Liver (tissue), 9 donors: ENCODE results near the gene SC5D. TPM values are rescaled to one million over a fixed set of nuclear protein-coding genes. Genes with fewer than 3 reads are reported as not detected.

Source experiments
- DNase-seq: peaks from one replicate; pipeline ENCODE4 v3.0.0-alpha.2; 2017; ENCODE audit warnings: low spot score
- H3K27ac ChIP-seq, 2 donors: one replicate each; pipeline ENCODE4 v1.7.0; 2013; ENCODE audit warnings: inconsistent platforms in 2 of 2, low read length in 2 of 2, control low read depth in 1 of 2, low read depth in 1 of 2, mild to moderate bottlenecking in 1 of 2
- H3K27me3 ChIP-seq, 4 donors: one replicate each; pipeline versions ENCODE4 v1.6.1 to v1.7.0; 2013; ENCODE audit warnings: low read length in 3 of 4, inconsistent platforms in 1 of 4, mild to moderate bottlenecking in 1 of 4, moderate library complexity in 1 of 4; ENCODE audit not compliant: control insufficient read depth in 4 of 4, insufficient read depth in 4 of 4
- H3K36me3 ChIP-seq, 4 donors: one replicate each; pipeline versions ENCODE4 v1.6.1 to v1.7.0; 2013; ENCODE audit warnings: low read length in 3 of 4, mild to moderate bottlenecking in 3 of 4, low read depth in 1 of 4, moderate library complexity in 1 of 4; ENCODE audit not compliant: control insufficient read depth in 4 of 4, insufficient read depth in 3 of 4
- H3K4me1 ChIP-seq, 4 donors: one replicate each; pipeline versions ENCODE4 v1.6.1 to v1.7.0; 2013; ENCODE audit warnings: low read length in 3 of 4, mild to moderate bottlenecking in 3 of 4, moderate library complexity in 1 of 4; ENCODE audit not compliant: control insufficient read depth in 4 of 4, insufficient read depth in 4 of 4
- H3K4me3 ChIP-seq, 3 donors: one replicate each; pipeline versions ENCODE4 v1.6.1 to v1.7.0; 2013; ENCODE audit warnings: low read length in 3 of 3, control low read depth in 1 of 3, low read depth in 1 of 3, mild to moderate bottlenecking in 1 of 3
- H3K9ac ChIP-seq, 2 donors: one replicate each; pipeline ENCODE4 v1.7.0; 2013; ENCODE audit warnings: low read length in 2 of 2, mild to moderate bottlenecking in 2 of 2, moderate library complexity in 2 of 2, control low read depth in 1 of 2, low read depth in 1 of 2
- H3K9me3 ChIP-seq, 4 donors: one replicate each; pipeline versions ENCODE4 v1.6.1 to v1.7.0; 2013; ENCODE audit warnings: low read length in 3 of 4; ENCODE audit not compliant: control insufficient read depth in 4 of 4
- CTCF ChIP-seq: fragments of 150-350 bp; IDR thresholded peaks from 2 replicates; pipeline ENCODE4 v1.5.1; 2017; ENCODE audit warnings: improper control_type of control experiment, low read depth, low read length; ENCODE audit not compliant: missing input control
- EGR1 ChIP-seq, 2 donors: IDR thresholded peaks; 2 replicates each; pipeline ENCODE4 v1.6.1; 2016 to 2018; ENCODE audit warnings: antibody characterized with exemption in 2 of 2, low read depth in 2 of 2
- FOXA1 ChIP-seq: IDR thresholded peaks from 2 replicates; pipeline ENCODE4 v1.6.1; 2016; ENCODE audit warnings: antibody characterized with exemption
- FOXA2 ChIP-seq: IDR thresholded peaks from 2 replicates; pipeline ENCODE4 v1.6.1; 2016; ENCODE audit warnings: antibody characterized with exemption
- GABPA ChIP-seq, 2 donors: IDR thresholded peaks in 1 of 2; conservative IDR thresholded peaks in 1 of 2; 2 replicates each; pipeline ENCODE4 v1.6.1; 2016; ENCODE audit warnings: antibody characterized with exemption in 2 of 2, mild to moderate bottlenecking in 1 of 2, moderate library complexity in 1 of 2
- HNF4A ChIP-seq, 2 donors: conservative IDR thresholded peaks; 2 replicates each; pipeline ENCODE4 v1.6.1; 2016; ENCODE audit warnings: antibody characterized with exemption in 2 of 2, mild to moderate bottlenecking in 2 of 2
- JUND ChIP-seq, 2 donors: IDR thresholded peaks; 2 replicates each; pipeline ENCODE4 v1.6.1; 2016; ENCODE audit warnings: antibody characterized with exemption in 2 of 2
- MAX ChIP-seq: IDR thresholded peaks from 2 replicates; pipeline ENCODE4 v1.6.1; 2016; ENCODE audit warnings: antibody characterized with exemption
- RAD21 ChIP-seq, 2 donors: IDR thresholded peaks; 2 replicates each; pipeline ENCODE4 v1.6.1; 2016; ENCODE audit warnings: antibody characterized with exemption in 2 of 2, mild to moderate bottlenecking in 2 of 2
- REST ChIP-seq: IDR thresholded peaks from 2 replicates; pipeline ENCODE4 v1.6.1; 2016; ENCODE audit warnings: antibody characterized with exemption, mild to moderate bottlenecking
- SP1 ChIP-seq: IDR thresholded peaks from 2 replicates; pipeline ENCODE4 v1.6.1; 2018; ENCODE audit warnings: antibody characterized with exemption, mild to moderate bottlenecking
- TAF1 ChIP-seq: conservative IDR thresholded peaks from 2 replicates; pipeline ENCODE4 v1.6.1; 2016; ENCODE audit warnings: antibody characterized with exemption, mild to moderate bottlenecking
- YY1 ChIP-seq: IDR thresholded peaks from 2 replicates; pipeline ENCODE4 v1.6.1; 2016; ENCODE audit warnings: antibody characterized with exemption, mild to moderate bottlenecking
- WGBS: extraction: QIAGEN DNeasy Blood & Tissue Kit; methylation state at CpG from one replicate; pipeline ENCODE4 v1.1.7; 2013; 5-methylcytosine and 5-hydroxymethylcytosine counted together
- polyA plus RNA-seq, 2 donors: library from polyadenylated mRNA; stranded (reverse) in 1 of 2; unstranded in 1 of 2; fragments of 200-250 nt in 1 of 2; fragments of >200 nt in 1 of 2; fragmentation: Nextera tagmentation in 1 of 2; extraction: Ambion mirVana in 1 of 2; gene quantifications; one replicate each; pipeline versions ENCODE4 v1.2.1 to v1.2.3, GENCODE V29; 2013 to 2015
- total RNA-seq, 2 donors: library from RNA; depleted of rRNA; stranded (reverse); fragments of >200 nt; gene quantifications; one replicate each; pipeline ENCODE4 v1.2.3, GENCODE V29; 2014
- TF ChIP-seq, protein P1 (sequence below): IDR thresholded peaks from 2 replicates; pipeline ENCODE4 v1.6.1; 2016; ENCODE audit warnings: antibody characterized with exemption
- TF ChIP-seq, protein P2 (sequence below): IDR thresholded peaks from 2 replicates; pipeline ENCODE4 v1.6.1; 2016; ENCODE audit warnings: antibody characterized with exemption
- donor health status: healthy.
- donor health status: healthy.
- donor health status: healthy.
- donor health status: healthy.
- donor health status: healthy.

The SC5D gene
- total and polyA plus RNA-seq, 4 donors = 80.1 to 282 (median 153) TPM

GRCh38 chr11:121270001-121270678 is 22.4 kb upstream of the SC5D start:
- DNase-seq = no peak
- Histone ChIP-seq H3K27me3 (no peaks in the 10 kb centered on the region), H3K9me3 (peaks cover 0 to 2% (median 0%) of the 10 kb centered on the region in 4 donors), H3K4me3 (no peak overlapping the region), H3K36me3 (no peaks in the 10 kb centered on the region), H3K27ac (no peak overlapping the region), H3K9ac (no peak overlapping the region), H3K4me1 (no peaks in the 10 kb centered on the region)
- TF ChIP-seq, protein P1, sequence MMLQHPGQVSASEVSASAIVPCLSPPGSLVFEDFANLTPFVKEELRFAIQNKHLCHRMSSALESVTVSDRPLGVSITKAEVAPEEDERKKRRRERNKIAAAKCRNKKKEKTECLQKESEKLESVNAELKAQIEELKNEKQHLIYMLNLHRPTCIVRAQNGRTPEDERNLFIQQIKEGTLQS = no peak
- no peak for TF ChIP-seq CTCF
- no peak for TF ChIP-seq TAF1
- no peak for TF ChIP-seq JUND (IDR thresholded peaks at IDR 0.05)
- TF ChIP-seq RAD21 (IDR thresholded peaks at IDR 0.05) = no peak
- no peak for TF ChIP-seq FOXA2
- TF ChIP-seq YY1 = no peak
- TF ChIP-seq SP1 = no peak
- 58% methylated on average over 7 of the region's 7 CpGs for WGBS

- no peaks in the 10 kb centered on the region for H3K36me3 ChIP-seq
- no peak overlapping the region for H3K9ac ChIP-seq
- TF ChIP-seq, protein P1 = no peak
- TF ChIP-seq CTCF (no peak), FOXA2 (no peak), REST (no peak), FOXA1 (no peak), JUND (IDR thresholded peaks at IDR 0.05) (no peak), EGR1 (IDR thresholded peaks at IDR 0.05; ENCODE audit: low read depth in 2 of 2) (no peak), HNF4A (conservative IDR thresholded peaks at IDR 0.05) (no peak), MAX (no peak), GABPA (IDR thresholded peaks at IDR 0.05 in 1 of 2, conservative IDR thresholded peaks at IDR 0.05 in 1 of 2) (no peak), RAD21 (IDR thresholded peaks at IDR 0.05) (no peak)
- TF ChIP-seq, protein P2, sequence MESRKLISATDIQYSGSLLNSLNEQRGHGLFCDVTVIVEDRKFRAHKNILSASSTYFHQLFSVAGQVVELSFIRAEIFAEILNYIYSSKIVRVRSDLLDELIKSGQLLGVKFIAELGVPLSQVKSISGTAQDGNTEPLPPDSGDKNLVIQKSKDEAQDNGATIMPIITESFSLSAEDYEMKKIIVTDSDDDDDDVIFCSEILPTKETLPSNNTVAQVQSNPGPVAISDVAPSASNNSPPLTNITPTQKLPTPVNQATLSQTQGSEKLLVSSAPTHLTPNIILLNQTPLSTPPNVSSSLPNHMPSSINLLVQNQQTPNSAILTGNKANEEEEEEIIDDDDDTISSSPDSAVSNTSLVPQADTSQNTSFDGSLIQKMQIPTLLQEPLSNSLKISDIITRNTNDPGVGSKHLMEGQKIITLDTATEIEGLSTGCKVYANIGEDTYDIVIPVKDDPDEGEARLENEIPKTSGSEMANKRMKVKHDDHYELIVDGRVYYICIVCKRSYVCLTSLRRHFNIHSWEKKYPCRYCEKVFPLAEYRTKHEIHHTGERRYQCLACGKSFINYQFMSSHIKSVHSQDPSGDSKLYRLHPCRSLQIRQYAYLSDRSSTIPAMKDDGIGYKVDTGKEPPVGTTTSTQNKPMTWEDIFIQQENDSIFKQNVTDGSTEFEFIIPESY = no peak
- no peak overlapping the region for H3K27ac ChIP-seq
- no peak overlapping the region for H3K4me3 ChIP-seq
- H3K4me1 ChIP-seq = no peaks in the 10 kb centered on the region
- H3K27me3 ChIP-seq = no peaks in the 10 kb centered on the region
- 84% methylated on average over 4 of the region's 4 CpGs for WGBS
- no peaks in the 10 kb centered on the region for H3K9me3 ChIP-seq
- no peak for DNase-seq
Observed at GRCh38 chr11:121274332-121274991, 18.1 kb upstream of the SC5D start.
